Skeletal muscle cell (primary cell): ENCODE data around the gene MOSMO.
"Not testable (repeated sequence)": the region's sequence is repeated elsewhere in the genome, so short reads cannot be mapped to it uniquely, and the experiment has no call there.

Experiments
- DNase-seq: peaks from one replicate; pipeline ENCODE4 v3.0.0-alpha.2; 2010; ENCODE audit warnings: low read depth
- H3K4me3 ChIP-seq: 2 replicates; pipeline ENCODE4 v1.5.1; 2011; ENCODE audit warnings: low read depth, mild to moderate bottlenecking, control low read depth, low read length, moderate library complexity

Gene MOSMO

DNA sequence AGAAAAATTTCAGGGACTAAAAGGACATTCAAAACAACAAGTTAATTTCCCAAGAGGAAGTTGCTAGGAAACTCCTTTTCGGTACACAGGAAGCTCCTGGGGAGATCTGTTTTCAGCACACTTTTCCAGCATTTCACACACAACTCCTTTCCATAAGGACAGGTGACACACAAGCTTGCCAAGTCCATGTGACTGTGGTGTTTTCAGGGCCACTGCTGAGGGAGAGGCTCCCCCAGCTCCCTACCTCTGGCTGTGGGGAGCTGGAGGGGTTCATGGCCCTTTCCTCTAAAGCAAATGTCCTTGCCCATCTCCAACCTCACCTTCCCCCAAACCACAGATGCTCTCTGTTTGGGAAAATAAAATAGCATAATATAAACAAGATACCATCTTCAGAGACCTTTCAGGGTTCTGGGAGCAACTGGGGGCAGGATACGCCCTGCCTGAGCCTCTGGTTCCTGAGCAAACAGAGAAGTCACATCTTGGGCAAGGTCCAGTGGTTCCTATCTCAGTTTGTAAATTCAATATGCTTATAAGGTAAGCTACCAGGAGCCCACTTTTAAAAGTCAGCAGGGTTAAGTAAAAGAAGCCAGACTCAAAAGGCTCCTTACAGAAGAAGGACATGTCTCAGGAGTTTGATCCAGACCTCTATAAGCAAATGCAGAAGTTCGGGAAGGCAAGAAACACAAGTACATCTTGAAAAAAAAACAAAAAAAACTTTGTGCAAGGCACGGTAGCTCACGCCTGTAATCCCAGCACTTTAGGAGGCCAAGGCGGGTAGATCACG is 10.0 kb upstream of the MOSMO start:
- no peak for DNase-seq
- no peak overlapping the region for H3K4me3 ChIP-seq

DNA sequence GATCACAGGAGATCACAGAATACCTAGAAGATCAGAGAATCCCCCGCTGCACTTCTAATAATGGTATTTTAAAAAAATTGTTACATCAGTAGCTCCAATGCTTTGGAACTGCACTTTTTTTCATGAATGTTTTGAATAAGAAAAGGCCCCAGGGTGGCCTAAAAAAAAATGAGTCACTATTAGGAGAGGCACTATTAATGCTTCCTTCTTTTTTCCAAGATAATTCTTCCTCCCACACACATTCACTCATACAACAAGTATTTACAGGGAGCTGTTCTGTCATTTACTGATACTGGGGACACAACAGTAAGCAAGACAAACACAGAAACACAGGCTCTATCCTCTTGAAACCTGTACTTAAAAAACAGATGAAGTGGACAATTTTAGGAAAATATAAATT is 6.3 kb upstream of the MOSMO start:
- DNase-seq = no peak
- H3K4me3 ChIP-seq = no peak overlapping the region

DNA sequence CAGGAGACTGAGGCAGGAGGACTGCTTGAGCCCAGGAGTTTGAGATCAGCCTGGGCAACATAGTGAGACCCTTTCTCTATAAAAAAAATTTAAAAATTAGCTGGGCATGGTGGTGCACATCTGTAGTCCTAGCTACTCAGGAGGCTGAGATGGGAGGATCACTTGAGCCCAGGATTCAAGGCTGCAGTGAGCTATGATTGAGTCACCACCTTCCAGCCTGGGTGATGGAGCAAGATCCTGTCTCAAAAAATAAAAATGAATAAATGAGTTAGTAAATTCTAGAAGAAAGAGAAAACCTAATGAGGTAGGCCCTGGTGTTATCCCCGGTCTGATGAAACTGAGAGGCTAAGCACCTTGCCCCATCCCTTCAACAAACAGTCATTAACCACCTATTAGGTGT is 5.9 kb upstream of the MOSMO start:
- not testable (repeated sequence) for DNase-seq, H3K4me3 ChIP-seq

DNA sequence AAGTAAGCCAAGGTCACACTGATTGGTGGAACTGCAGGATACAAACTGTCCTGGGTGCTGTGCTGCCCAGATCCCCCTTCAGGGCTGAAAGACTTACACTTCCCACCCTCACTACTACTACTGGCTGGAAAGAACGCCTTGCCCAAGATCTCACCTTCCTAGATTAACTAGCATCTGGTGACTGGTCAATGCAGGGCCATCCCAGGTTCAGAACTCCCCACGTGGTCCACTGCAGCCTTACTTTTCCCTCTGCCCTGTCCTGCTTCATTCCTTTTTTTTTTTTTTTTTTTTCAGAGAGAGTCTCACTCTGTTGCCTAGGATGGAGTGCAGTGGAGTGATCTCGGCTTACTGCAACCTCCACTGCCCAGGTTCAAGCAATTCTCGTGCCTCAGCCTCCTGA is 4.7 kb upstream of the MOSMO start:
- no peak overlapping the region for H3K4me3 ChIP-seq
- DNase-seq = no peak

DNA sequence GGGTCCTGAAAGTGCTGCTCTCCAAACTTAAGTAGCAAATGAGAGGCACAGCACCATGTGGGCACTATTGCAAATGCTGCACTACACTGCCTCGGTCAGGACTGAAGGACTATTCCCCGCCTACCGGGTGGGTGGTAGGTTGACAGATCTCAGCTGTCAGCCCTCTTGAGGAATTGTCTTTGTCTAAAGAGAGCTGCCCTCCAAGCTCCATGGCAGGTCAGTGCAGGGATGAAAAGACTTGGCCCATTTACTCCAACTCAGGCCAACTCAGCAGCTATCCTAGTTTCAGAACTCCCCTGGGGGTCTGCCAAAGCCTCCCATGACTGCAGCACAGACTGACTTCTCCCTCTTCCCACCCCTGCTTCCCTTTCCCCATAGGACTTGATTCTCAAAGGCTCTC is 3.6 kb upstream of the MOSMO start:
- no peak for DNase-seq
- H3K4me3 ChIP-seq = no peak overlapping the region

DNA sequence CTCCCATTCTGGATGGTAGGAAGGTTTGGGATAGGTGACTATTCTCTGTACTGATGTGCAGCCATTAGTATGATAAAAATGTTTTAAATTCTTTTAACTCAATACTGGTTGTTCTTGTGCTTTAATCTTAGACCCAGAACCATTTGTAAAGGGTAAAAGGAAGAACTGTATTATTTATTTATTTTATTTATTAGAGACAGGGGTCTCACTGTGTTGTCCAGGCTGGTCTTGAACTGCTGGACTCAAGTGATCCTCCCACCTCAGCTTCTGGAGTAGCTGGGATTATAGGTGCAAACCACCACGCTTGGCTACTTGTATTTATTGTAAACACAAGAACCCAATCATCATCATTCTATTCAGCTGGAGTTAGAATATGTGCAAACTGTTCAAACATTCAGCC is 2.2 kb upstream of the MOSMO start:
- DNase-seq = no peak
- no peak overlapping the region for H3K4me3 ChIP-seq

DNA sequence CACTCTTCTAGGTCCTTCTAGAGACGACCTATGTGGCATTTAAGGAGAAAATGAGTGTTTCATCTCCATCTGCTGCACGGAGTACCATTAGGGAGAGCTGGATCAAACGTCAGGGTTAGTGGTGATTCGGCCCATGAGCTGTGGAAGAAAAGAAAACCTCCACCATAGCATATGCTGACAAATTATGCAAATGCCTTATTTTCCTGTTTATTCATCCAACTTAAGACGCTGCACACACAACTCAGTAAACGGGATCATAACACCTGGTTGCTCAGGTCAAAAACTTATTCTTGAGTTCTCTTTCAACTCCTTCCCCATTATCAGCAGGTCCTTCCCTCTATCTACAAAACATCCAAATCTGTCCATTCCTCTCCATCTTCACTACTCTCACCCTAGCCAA is 1.3 kb upstream of the MOSMO start:
- DNase-seq = no peak
- H3K4me3 ChIP-seq = no peak overlapping the region

DNA sequence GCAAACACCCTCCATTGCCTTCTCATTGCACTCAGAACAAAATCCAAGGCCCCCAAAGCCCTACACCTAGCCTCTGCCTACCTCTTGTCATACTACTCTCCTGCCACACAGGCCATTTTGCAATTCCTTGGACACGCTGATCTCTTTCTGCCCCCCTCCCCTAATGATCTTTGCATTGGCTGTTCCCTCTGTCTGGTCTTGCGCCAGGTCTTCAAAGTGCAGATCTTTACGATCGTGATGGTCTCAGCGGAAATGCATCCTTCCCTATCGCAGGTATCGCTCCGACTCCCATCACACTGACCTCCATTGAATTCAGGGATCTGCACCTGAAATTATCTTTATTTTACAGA is 777 bp upstream of the MOSMO start:
- peak overlapping the region; percentile 76 for H3K4me3 ChIP-seq
- no peak for DNase-seq

DNA sequence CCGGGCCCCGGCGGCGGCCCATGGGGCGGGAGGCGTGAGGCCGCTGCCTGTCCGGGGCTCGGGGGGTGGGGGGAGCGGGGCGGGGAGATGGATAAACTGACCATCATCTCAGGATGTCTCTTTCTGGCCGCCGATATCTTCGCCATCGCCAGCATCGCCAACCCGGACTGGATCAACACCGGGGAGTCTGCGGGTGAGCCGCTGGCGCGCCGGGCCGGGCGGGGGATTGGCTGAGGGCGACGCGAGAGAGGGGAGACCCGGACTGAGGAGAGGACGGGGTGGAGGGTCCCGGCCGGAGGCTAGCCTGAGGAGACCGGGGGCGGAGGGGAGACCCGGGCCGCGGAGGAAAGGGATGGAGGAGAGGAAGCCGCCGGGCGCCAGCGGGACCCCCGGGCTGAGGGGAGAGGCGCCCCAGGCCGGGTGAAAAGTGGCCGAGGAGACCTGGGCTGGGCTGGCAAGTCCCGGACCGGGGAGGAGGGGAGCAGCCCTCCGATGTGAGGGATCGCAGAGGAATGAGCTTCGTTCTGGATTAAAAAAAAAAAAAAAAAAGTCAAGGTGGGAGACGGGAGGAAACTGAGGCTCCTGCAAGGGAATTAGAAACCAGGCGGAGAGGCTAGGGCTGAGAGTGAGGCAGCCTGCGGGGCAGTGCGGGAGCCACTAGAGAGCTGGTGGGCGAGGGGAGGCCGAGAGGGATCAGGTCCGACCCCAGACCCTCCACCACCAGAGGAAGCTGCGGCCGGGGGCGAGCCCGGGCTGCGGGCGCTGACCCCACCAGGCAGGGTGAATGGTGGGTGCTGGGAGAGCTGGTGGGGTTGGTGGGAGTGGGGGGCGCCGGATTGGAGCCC is 526 bp downstream of the MOSMO start:
- no peak for DNase-seq
- peak overlapping the region; percentile 91 for H3K4me3 ChIP-seq

DNA sequence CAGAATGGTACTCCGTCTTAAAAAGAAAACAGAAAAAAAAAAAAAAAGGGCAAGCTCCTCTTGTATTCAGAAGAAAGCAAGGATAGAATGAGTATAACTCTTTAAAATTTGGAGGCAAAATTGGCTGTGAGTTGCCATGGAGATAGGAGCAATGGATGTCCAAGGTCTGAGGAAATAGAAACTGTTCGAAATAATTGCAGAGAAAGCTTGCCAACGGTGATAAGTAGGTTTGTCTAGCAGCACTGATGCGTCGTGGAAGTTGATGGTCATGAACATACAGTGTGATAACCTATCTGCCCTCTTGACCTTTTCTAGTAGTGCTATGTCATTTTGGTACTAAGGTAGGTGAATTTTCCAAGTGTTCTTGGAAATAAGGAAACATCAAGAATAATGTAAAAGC is 3.0 kb downstream of the MOSMO start:
- H3K4me3 ChIP-seq = no peak overlapping the region
- DNase-seq = no peak

DNA sequence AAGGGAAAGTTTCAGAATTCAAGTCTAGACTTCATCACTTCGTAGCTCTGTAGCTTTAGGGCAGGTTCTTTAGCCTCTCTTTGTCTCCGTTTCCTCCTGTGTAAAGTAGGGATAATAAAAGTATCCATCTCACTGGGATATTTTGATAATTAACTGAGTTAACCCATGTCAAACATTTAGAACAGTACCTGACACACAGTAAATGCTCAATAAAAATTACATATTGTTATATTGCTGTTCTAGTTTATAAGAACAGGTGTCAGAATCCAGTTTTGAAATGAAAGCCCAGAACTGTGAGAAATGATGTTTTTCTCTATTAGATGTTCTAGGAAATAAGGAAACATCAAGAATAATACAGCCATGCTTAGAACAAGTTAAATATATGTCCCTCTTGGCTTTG is 4.3 kb downstream of the MOSMO start:
- H3K4me3 ChIP-seq = no peak overlapping the region

DNA sequence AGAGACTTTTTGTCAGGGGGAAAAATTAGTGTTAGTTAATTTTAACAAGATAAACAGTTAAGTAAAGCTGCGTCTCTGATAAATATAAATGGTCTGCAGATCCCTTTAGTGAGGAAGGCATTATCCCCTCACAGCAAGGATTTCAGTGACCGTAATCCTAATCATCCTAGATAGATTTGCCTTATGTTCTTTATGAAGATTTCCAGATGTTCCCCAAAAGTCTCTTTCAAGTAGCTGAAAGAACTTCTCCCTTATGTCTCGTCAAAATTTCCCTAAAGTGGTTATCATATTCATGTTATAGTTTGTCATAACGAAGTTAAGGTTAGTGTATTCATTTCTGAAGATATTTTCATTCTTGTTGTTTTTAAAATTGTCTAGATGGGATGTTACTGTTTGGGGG is 5.6 kb downstream of the MOSMO start:
- no peak overlapping the region for H3K4me3 ChIP-seq
- DNase-seq = no peak

More for the DNA sequence above, 4.3 kb downstream of the MOSMO start:
- DNase-seq = no peak

DNA sequence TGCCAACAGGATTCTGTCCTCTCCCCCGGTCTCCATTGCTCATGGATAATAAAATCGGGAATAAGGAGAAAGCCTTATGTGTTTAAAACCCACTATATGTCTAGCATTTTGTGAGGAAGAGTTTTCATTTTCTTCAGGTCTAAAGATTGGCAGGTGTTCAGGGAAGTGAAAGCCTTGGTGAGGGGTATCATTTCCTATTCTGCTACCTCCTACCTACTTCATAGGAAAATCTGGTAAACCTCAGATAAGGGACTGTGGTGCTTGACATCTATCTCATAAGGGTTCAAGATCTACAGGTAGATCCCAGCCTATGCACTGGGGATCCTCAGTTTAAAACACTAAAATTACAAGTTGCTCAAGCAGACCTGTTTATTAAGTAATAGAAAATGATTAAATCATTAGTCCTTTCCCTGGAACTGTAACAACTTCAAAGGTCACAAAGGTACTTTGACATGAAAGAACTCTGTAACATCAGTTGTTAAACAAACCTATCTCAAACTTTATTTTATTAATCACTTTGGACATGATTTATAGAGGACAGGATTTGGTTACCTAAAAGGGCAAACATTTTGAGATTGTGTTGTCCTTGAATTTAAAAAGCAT is 6.5 kb downstream of the MOSMO start:
- no peak for DNase-seq

DNA sequence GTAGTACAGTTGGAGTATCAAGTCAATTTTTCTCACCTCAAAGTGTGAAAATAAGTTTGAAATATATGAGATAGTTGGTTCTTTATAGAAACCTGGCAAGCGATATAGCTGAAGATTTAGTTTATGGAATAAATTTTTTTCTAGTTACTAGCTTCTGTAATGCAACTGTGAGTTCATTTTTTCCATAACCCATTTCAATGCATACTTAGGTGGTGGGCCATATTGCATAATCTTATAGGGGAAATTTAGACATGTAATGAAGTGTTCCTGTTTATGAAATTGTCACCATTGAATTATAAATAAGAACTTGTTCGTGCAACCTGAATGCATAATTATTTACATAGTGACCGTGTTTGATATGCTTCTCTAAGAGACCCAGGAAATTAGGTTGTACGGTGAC is 9.0 kb downstream of the MOSMO start:
- no peak overlapping the region for H3K4me3 ChIP-seq
- DNase-seq = no peak

More for the DNA sequence above, 6.5 kb downstream of the MOSMO start:
- H3K4me3 ChIP-seq = no peak overlapping the region

DNA sequence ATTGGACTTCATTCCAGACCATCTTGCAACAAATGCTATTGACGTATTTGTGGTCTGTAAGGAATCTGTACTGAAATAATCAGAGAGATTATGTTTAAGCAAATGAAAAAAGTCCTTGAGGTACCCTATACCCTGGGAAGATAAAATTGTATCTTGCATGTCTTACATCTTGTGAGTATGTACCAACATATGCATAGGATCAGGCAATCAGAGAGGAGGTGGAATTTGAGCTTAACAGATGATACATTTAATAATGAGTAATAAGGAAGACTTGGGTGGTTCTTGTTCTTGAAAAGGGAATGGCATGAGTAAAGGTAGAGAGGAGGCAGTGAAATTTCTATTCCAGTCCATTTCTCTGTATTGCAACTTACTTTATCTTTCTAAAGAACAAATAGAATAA is 10.6 kb downstream of the MOSMO start:
- DNase-seq = no peak
- no peak overlapping the region for H3K4me3 ChIP-seq

DNA sequence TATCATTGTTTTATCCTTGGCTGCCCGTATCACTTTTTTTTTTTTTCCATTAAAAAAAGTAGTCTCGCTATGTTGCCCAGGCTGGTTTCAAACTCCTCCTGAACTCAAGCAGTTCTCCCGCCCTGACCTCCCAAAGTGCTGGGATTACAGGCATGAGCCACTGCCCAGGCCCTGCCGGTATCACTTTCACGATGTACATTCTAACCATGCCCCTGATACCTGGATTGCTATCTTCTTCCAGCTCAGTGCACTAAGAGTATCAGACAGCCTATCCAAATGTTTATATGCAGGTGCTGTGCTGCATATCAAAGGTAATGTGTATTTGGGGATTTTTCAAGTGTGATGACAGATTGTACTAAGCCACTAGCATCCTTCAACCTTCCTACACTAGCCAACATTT is 14.2 kb downstream of the MOSMO start:
- DNase-seq = no peak
- H3K4me3 ChIP-seq = no peak overlapping the region

DNA sequence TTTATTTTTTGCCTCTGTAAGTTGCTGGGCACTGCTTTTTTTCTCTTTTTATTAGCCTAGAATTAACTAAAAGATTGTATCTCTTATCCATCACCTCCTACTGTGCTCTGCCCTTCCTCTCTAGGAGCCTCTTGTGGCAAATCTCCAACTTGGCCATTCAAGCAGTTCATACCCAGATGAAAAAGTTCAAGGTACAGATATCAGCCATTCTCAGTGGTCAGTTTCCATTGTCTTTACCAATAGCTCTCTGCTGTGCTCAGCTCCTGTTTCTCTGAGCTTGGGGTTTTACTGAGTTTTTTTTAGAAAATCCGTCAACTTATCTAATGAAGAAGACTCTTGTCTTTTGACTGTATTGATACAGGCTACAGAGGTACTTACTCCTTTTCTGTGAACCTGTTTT is 15.6 kb downstream of the MOSMO start:
- no peak for DNase-seq
- no peak overlapping the region for H3K4me3 ChIP-seq

DNA sequence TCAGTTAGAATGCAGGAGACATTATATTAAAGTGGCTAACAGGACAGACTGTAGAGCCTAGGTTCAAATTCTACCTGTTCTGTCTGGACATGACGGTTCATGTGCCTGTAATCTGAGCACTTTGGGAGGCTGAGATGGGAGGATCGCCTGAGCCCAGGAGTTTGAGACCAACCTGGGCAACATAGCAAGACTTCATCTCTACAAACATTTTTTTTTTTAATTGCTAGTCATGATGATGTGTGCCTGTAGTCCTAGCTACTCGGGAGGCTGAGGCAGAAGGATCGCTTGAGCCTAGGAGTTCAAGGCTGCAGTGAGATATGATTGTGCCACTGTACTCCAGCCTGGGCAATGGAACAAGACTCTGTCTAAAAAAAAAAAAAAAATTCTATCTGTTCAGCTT is 16.9 kb downstream of the MOSMO start:
- not testable (repeated sequence) for DNase-seq, H3K4me3 ChIP-seq

DNA sequence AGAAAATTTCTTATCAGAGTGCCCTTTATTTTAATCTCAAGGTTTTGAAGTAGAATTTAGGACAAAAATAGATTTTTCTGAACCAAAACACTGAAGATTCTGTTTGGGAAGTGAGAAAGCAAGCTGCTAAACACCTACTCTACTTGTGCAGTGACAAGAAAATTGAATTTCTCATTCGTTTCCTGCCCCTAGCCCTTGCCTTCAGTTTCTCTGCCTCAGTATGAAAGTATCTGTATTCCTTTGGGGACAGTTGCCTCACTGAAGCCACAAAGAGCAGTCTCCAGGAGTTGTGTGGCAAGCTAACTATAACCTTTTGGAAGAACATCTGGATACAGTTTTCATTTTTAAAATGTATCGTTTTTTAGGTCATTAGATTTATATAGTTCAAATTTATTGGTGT is 19.7 kb downstream of the MOSMO start:
- no peak overlapping the region for H3K4me3 ChIP-seq

DNA sequence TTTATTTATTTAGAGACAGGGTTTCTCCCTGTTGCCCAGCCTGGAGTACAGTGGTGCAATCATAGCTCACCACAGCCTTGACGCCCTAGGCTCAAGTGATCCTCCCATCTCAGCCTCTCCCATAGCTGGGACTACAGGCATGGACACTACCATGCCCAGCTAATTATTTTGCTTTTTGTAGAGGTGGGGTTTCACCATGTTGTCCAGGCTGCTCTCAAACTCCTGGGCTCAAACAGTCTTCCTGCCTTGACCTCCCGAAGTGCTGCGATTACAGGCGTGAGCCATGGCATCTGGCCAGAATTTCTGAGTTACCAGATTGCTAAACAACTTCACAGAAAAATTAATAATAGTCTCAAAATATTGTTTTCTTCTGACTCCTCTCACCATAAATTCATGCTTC is 21.7 kb downstream of the MOSMO start:
- H3K4me3 ChIP-seq = no peak overlapping the region
- DNase-seq = no peak

More for the DNA sequence above, 19.7 kb downstream of the MOSMO start:
- no peak for DNase-seq
